GM12891 (cell line): ENCODE data around the gene IL32.
"Not testable (repeated sequence)": the region's sequence is repeated elsewhere in the genome, so short reads cannot be mapped to it uniquely, and the experiment has no call there.

ENCODE experiments used
- DNase-seq: peaks from one replicate; pipeline ENCODE4 v3.0.0; 2011; ENCODE audit warnings: low spot score; ENCODE audit not compliant: insufficient read length
- FAIRE-seq: peaks from 2 replicates; lab custom pipeline; 2011; peaks lifted over from hg19 to GRCh38; lab: Jason Lieb, UNC
- PAX5 ChIP-seq: IDR thresholded peaks from 2 replicates; pipeline ENCODE4 v1.6.1; 2011; ENCODE audit warnings: low read length, moderate library complexity, mild to moderate bottlenecking; ENCODE audit not compliant: insufficient read depth, severe bottlenecking
- POLR2A ChIP-seq: IDR thresholded peaks from 2 replicates; pipeline ENCODE4 v1.6.1; 2011; ENCODE audit warnings: low read depth, low read length, control low read depth
- POLR2AphosphoS5 ChIP-seq: IDR thresholded peaks from 2 replicates; pipeline ENCODE4 v1.6.1; 2011; ENCODE audit warnings: low read depth, low read length, control low read depth
- POU2F2 ChIP-seq: IDR thresholded peaks from 2 replicates; pipeline ENCODE4 v1.6.1; 2011; ENCODE audit warnings: low read depth, mild to moderate bottlenecking, control low read depth, low read length, moderate library complexity
- SPI1 ChIP-seq: IDR thresholded peaks from 2 replicates; pipeline ENCODE4 v1.6.1; 2011; ENCODE audit warnings: low read depth, low read length, control low read depth
- TAF1 ChIP-seq: IDR thresholded peaks from 2 replicates; pipeline ENCODE4 v1.6.1; 2011; ENCODE audit warnings: low read depth, low read length, control low read depth

Gene IL32

DNA sequence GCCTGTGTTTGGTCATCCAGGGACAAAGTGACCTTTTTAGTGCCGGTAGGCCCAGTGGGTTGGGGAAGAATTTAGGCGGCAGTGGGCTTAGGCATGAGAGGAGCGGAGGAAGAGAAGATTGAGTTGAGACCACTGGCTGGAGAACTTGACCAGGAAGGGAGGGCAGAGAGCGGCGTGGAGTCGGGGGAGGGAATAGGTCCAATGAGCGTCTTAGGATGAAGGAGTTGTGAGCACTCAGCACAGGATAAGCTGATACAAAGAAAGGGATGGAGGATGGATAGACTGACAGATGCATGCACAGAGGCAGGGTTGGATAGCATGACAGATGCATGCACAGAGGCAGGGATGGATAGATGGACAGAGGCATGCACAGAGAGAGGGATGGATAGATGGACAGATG is 8.0 kb downstream of the IL32 start:
- TF ChIP-seq SPI1 (no peak), POLR2AphosphoS5 (no peak), TAF1 (no peak), POLR2A (no peak), POU2F2 (no peak), PAX5 (no peak)
- DNase-seq (no peak), FAIRE-seq (peak; percentile 13)

GRCh38 chr16:3074860-3075522 is 9.6 kb downstream of the IL32 start:
- FAIRE-seq (peak; percentile 92), DNase-seq (peak; percentile 77)
- TF ChIP-seq POLR2A = 0 out of 2 replicates have a peak, but pooled peaks have one; percentile 25
- TF ChIP-seq POU2F2 = peak; percentile 67; the same call in 1 of the 2 replicates
- TF ChIP-seq PAX5 = no peak
- TF ChIP-seq POLR2AphosphoS5 = no peak
- TF ChIP-seq TAF1 = no peak
- no peak for TF ChIP-seq SPI1

GRCh38 chr16:3075523-3075915 is 10.1 kb downstream of the IL32 start:
- TF ChIP-seq PAX5 (no peak), SPI1 (no peak), POLR2AphosphoS5 (no peak), TAF1 (no peak), POLR2A (no peak), POU2F2 (no peak)
- FAIRE-seq (no peak), DNase-seq (no peak)

GRCh38 chr16:3075946-3076345 is 10.5 kb downstream of the IL32 start:
- FAIRE-seq = peak; percentile 56
- DNase-seq = not testable (repeated sequence)

DNA sequence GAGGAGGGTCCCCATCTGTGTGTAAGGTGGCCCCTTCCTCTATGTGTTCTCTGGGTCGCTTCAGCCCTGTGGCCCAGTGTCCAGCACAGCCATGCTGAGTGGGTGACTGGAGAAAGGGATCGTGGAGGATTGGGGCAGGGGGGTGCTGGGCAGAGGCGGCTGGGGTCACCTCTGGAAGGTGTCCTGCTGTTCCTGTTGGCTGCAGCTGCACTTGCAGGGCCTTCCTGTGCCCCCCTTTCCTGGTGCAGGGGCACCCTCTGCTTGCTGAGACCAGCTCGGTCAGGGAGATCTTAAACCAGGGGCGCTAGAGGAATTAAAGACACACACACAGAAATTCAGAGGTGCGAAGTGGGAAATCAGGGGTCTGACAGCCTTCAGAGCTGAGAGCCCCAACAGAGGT is 11.1 kb downstream of the IL32 start:
- FAIRE-seq (peak; percentile 5), DNase-seq (no peak)
- TF ChIP-seq POU2F2 = no peak
- no peak for TF ChIP-seq SPI1
- TF ChIP-seq POLR2A = no peak
- no peak for TF ChIP-seq POLR2AphosphoS5
- no peak for TF ChIP-seq PAX5
- TF ChIP-seq TAF1 = no peak

GRCh38 chr16:3080024-3080423 is 14.6 kb downstream of the IL32 start:
- no peak for FAIRE-seq

GRCh38 chr16:3081957-3082356 is 16.5 kb downstream of the IL32 start:
- FAIRE-seq = not testable (repeated sequence)

More at GRCh38 chr16:3080024-3080423, 14.6 kb downstream of the IL32 start:
- TF ChIP-seq TAF1 = no peak
- DNase-seq = no peak

DNA sequence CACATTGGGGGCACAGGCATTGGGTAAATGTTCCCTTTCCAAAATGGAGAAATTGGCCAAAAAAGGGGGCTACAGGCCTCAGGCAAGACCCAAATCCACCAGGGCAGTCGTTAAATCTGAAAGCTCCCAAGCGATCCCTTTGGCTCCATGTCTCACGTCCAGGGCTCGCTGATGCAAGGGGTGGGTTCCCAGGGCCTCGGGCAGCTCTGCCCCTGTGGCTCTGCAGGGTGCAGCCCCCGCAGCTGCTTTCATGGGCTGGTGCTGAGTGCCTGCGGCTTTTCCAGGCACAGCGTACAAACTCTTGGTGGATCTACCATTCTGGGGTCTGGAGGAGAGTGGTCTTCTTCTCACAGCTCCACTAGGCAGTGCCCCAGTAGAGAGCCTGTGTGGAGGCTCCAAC is 18.0 kb downstream of the IL32 start:
- FAIRE-seq, DNase-seq: not testable (repeated sequence)

More at GRCh38 chr16:3081957-3082356, 16.5 kb downstream of the IL32 start:
- not testable (repeated sequence) for DNase-seq

- TF ChIP-seq TAF1 = no peak
- TF ChIP-seq PAX5 = no peak
- TF ChIP-seq POLR2A = no peak
- no peak for TF ChIP-seq SPI1
- TF ChIP-seq POLR2AphosphoS5 = no peak
- TF ChIP-seq POU2F2 = no peak
- no peak for FAIRE-seq
Observed at GRCh38 chr16:3084491-3084890, 19.1 kb downstream of the IL32 start.

GRCh38 chr16:3084969-3085670 is 19.7 kb downstream of the IL32 start:
- FAIRE-seq (no peak), DNase-seq (no peak)
- TF ChIP-seq POLR2AphosphoS5 (no peak), POLR2A (no peak), POU2F2 (no peak)

More at GRCh38 chr16:3084491-3084890, 19.1 kb downstream of the IL32 start:
- DNase-seq = no peak

DNA sequence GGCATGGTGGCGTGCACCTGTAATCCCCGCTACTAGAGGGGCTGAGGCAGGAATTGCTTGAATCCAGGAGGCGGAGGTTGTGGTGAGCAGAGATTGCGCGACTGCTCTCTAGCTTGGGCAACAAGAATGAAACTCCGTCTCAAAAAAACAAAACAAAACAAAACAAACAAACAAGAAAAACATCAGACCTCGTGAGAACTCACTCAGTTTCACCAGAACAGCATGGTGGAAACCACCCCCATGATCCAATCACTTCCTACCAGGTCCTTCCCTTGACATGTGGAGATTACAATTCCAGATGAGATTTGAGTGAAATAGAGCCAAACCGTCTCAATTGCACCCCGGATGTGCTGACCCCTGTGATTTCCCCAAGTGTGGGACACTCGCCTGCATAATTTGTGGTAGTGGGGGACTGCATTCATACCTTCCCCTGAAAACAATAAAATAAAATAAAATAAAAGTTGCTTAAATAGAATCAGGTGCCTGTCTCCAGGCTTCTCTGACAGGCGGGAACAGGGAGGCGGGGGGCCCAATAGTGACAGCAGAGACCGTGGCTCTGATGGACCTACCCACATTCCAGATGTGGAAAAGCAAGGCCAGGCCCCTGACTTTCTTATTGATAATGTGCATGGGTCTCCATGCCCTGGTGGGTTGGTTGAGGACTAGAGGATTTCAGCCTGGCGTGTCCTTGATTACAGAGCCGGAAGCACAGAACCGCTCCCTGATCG is 20.6 kb downstream of the IL32 start:
- no peak for TF ChIP-seq POLR2A
- TF ChIP-seq TAF1 = no peak
- TF ChIP-seq PAX5 = no peak
- no peak for TF ChIP-seq POU2F2
- no peak for TF ChIP-seq SPI1
- TF ChIP-seq POLR2AphosphoS5 = no peak
- no peak for FAIRE-seq
- DNase-seq = no peak
